PC-3 (cell line): ENCODE results near the gene CSRNP3. TPM values are rescaled to one million over a fixed set of nuclear protein-coding genes. Genes with fewer than 3 reads are reported as not detected.

ENCODE experiments used
- ATAC-seq: fragments of 200-7000 bp; cut with Tn5 transposase; 2 replicates; pipeline ENCODE4 v1.9.1; 2020; ENCODE audit warnings: mild to moderate bottlenecking, moderate library complexity
- BruUV-seq: library from RNA; stranded (reverse); fragments of 400-500 nt; replicated peaks from 2 replicates; lab custom pipeline; 2021; lab: Mats Ljungman, UMichigan
- CTCF ChIA-PET: fragments of 300-600 bp; sonication (Branson Sonifier 250); formaldehyde crosslinking; loops from one replicate; lab custom pipeline; 2022; ENCODE audit warnings: antibody characterized with exemption; lab: Charles Lee
- POLR2A ChIA-PET: fragments of 300-600 bp; sonication (Branson Sonifier 250); formaldehyde crosslinking; loops from one replicate; lab custom pipeline; 2022; ENCODE audit warnings: antibody characterized with exemption; ENCODE audit not compliant: unreplicated experiment; lab: Charles Lee
- DNase-seq: peaks from one replicate; pipeline ENCODE4 v3.0.0-alpha.2; 2015
- H2AFZ ChIP-seq: fragments of 300-600 bp; sonication (generic); 2 replicates; pipeline ENCODE4 v1.6.0; 2016; ENCODE audit warnings: antibody characterized with exemption, low read length
- H3F3A ChIP-seq: fragments of 300-600 bp; sonication (generic); one replicate; pipeline ENCODE4 v1.6.0; 2017; ENCODE audit warnings: antibody characterized with exemption, low read length, control low read depth, mild to moderate bottlenecking; ENCODE audit not compliant: unreplicated experiment
- H3K27ac ChIP-seq: fragments of 300-600 bp; sonication (generic); 2 replicates; pipeline ENCODE4 v1.5.1; 2016; ENCODE audit warnings: mild to moderate bottlenecking, low read length
- H3K27me3 ChIP-seq: fragments of 300-600 bp; sonication (generic); 2 replicates; pipeline ENCODE4 v1.6.1; 2016; ENCODE audit warnings: low read length, mixed read lengths
- H3K36me3 ChIP-seq: fragments of 300-600 bp; sonication (generic); 2 replicates; pipeline ENCODE4 v1.6.1; 2016; ENCODE audit warnings: low read depth, mixed run types, low read length, mixed read lengths
- H3K4me1 ChIP-seq: fragments of 300-600 bp; sonication (generic); 2 replicates; pipeline ENCODE4 v1.5.1; 2016; ENCODE audit warnings: low read length; ENCODE audit not compliant: insufficient read depth
- H3K4me2 ChIP-seq: fragments of 300-600 bp; sonication (generic); 2 replicates; pipeline ENCODE4 v1.6.0; 2016; ENCODE audit warnings: low read length
- H3K4me3 ChIP-seq: fragments of 300-600 bp; sonication (generic); 2 replicates; pipeline ENCODE4 v1.5.1; 2016; ENCODE audit warnings: mild to moderate bottlenecking, low read length, mixed read lengths
- H3K79me2 ChIP-seq: fragments of 300-600 bp; sonication (generic); 2 replicates; pipeline ENCODE4 v1.6.1; 2017; ENCODE audit warnings: low read length, mixed read lengths
- H3K9ac ChIP-seq: fragments of 300-600 bp; sonication (generic); 2 replicates; pipeline ENCODE4 v1.6.0; 2016; ENCODE audit warnings: mild to moderate bottlenecking, low read length
- H3K9me2 ChIP-seq: fragments of 300-600 bp; sonication (generic); replicated peaks from 2 replicates; pipeline ENCODE4 v1.6.1; 2016; ENCODE audit warnings: mixed run types, low read length, mixed read lengths
- H3K9me3 ChIP-seq: fragments of 300-600 bp; sonication (generic); 2 replicates; pipeline ENCODE4 v1.6.1; 2016; ENCODE audit warnings: low read length, mixed read lengths
- H4K20me1 ChIP-seq: fragments of 300-600 bp; sonication (generic); 2 replicates; pipeline ENCODE4 v1.6.1; 2016; ENCODE audit warnings: low read length, mixed read lengths
- EZH2 ChIP-seq: fragments of 300-600 bp; sonication (generic); IDR thresholded peaks from one replicate; pipeline ENCODE4 v1.6.1; 2017; ENCODE audit warnings: antibody characterized with exemption, mild to moderate bottlenecking, low read length; ENCODE audit not compliant: unreplicated experiment
- EZH2phosphoT487 ChIP-seq: fragments of 300-600 bp; sonication (generic); IDR thresholded peaks from 2 replicates; pipeline ENCODE4 v1.6.1; 2018; ENCODE audit warnings: mild to moderate bottlenecking, antibody characterized with exemption, low read length, borderline replicate concordance
- intact Hi-C: fragments of 100-400 bp; cut with micrococcal nuclease; formaldehyde crosslinking; loops from 2 replicates; pipeline ENCODE4 v1.9.0; 2023
- total RNA-seq: library from RNA; depleted of rRNA; stranded (reverse); fragments of >200 nt; gene quantifications from 2 replicates; pipeline ENCODE4 v1.2.3, GENCODE V29; 2014
- TF ChIP-seq, protein P1 (sequence below): fragments of 300-600 bp; sonication (generic); conservative IDR thresholded peaks from 2 replicates; pipeline ENCODE4 v1.5.1; 2017; ENCODE audit warnings: antibody characterized with exemption, low read depth, mild to moderate bottlenecking, low read length

Gene CSRNP3
- total RNA-seq, 1 experiment from 2014 or later = 2.2 TPM

DNA sequence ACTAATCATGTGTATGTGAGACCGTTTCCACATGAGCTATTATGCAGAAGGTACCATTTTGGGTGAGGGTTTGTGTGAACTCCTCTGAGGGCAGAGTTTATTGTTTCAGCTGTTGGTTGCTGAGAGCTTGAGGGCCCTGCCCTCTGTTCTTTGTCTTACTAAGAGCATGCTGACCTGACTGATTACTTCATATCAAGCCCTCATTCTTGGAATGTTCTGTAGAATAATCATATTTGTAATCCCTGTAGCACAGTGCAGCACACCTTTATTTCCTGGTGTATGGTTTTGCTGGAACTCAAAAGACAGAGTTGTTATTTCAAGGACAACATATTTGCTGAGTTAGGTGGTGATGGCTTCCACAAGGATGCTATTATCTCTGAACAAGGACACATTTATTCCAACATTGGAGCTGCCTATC is 206.1 kb downstream of the CSRNP3 start:
- BruUV-seq = no TSS peak
- intact Hi-C loops = no loop called here
- no peak overlapping the region for H2AFZ ChIP-seq
- POLR2A ChIA-PET = no interaction called here
- H3K27me3 ChIP-seq = no peaks in the 10 kb centered on the region
- H3F3A ChIP-seq = no peaks in the 10 kb centered on the region
- H3K4me3 ChIP-seq = no peak overlapping the region
- H3K9me3 ChIP-seq = no peaks in the 10 kb centered on the region
- H3K79me2 ChIP-seq = no peaks in the 10 kb centered on the region
- no peaks in the 10 kb centered on the region for H3K4me1 ChIP-seq
- ATAC-seq (no peak; the same call in 1 of the 2 replicates), DNase-seq (no peak)
- TF ChIP-seq, protein P1, sequence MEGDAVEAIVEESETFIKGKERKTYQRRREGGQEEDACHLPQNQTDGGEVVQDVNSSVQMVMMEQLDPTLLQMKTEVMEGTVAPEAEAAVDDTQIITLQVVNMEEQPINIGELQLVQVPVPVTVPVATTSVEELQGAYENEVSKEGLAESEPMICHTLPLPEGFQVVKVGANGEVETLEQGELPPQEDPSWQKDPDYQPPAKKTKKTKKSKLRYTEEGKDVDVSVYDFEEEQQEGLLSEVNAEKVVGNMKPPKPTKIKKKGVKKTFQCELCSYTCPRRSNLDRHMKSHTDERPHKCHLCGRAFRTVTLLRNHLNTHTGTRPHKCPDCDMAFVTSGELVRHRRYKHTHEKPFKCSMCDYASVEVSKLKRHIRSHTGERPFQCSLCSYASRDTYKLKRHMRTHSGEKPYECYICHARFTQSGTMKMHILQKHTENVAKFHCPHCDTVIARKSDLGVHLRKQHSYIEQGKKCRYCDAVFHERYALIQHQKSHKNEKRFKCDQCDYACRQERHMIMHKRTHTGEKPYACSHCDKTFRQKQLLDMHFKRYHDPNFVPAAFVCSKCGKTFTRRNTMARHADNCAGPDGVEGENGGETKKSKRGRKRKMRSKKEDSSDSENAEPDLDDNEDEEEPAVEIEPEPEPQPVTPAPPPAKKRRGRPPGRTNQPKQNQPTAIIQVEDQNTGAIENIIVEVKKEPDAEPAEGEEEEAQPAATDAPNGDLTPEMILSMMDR = no peak
- no peak for TF ChIP-seq EZH2
- no peak for TF ChIP-seq EZH2phosphoT487
- no peaks in the 10 kb centered on the region for H3K36me3 ChIP-seq
- no peak overlapping the region for H3K4me2 ChIP-seq
- no peak overlapping the region for H3K27ac ChIP-seq
- CTCF ChIA-PET = no interaction called here
- no peaks in the 10 kb centered on the region for H3K9me2 ChIP-seq
- no peak overlapping the region for H3K9ac ChIP-seq
- no peaks in the 10 kb centered on the region for H4K20me1 ChIP-seq

DNA sequence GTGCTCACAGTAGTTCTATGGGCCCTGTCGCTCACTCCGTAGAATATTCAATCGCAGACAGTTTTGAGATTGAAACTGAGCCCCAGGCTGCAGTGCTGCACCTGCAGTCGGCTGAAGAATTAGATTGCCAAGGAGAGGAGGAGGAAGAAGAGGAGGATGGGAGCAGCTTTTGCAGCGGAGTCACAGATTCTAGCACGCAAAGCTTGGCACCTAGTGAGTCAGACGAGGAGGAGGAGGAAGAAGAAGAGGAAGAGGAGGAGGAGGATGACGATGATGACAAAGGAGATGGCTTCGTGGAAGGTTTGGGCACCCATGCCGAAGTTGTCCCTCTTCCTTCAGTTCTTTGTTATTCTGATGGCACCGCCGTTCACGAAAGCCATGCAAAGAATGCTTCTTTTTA is 209.4 kb downstream of the CSRNP3 start:
- Histone ChIP-seq H3K4me3 (no peak overlapping the region), H3K9me2 (no peaks in the 10 kb centered on the region), H3K36me3 (no peaks in the 10 kb centered on the region), H3K27me3 (no peaks in the 10 kb centered on the region), H3K4me1 (no peaks in the 10 kb centered on the region), H4K20me1 (no peaks in the 10 kb centered on the region), H3K9me3 (no peaks in the 10 kb centered on the region), H3K27ac (no peak overlapping the region), H3F3A (no peaks in the 10 kb centered on the region), H3K4me2 (no peak overlapping the region), H3K79me2 (no peaks in the 10 kb centered on the region), H3K9ac (no peak overlapping the region), H2AFZ (no peak overlapping the region)
- intact Hi-C loops = no loop called here
- TF ChIP-seq EZH2phosphoT487 (no peak), EZH2 (no peak)
- TF ChIP-seq, protein P1 = no peak
- ATAC-seq (no peak), DNase-seq (no peak)
- BruUV-seq = no TSS peak
- ChIA-PET POLR2A (no interaction called here), CTCF (no interaction called here)

DNA sequence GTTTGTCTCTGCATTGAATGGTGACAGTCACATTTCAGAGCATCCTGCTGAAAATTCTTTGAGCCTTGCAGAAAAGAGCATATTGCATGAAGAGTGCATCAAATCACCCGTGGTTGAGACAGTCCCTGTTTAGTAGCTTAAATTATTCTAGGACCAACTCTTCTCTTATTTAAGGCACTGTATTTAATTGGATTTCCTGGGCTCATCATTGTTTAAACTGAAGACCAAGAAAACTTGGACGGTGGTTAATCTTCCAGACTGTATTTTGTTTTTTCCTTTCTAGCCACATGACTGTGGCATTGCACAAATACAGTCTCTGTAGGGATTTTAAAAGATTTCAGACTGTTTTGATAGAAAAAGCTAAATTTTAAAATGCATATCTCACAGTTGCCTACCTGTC is 210.1 kb downstream of the CSRNP3 start:
- DNase-seq = no peak
- Histone ChIP-seq H3K9me3 (no peaks in the 10 kb centered on the region), H3K4me3 (no peak overlapping the region), H3K9me2 (no peaks in the 10 kb centered on the region), H3K36me3 (no peaks in the 10 kb centered on the region), H3K4me1 (no peaks in the 10 kb centered on the region), H3F3A (no peaks in the 10 kb centered on the region), H3K27ac (no peak overlapping the region), H4K20me1 (no peaks in the 10 kb centered on the region), H2AFZ (no peak overlapping the region), H3K27me3 (no peaks in the 10 kb centered on the region), H3K4me2 (no peak overlapping the region), H3K79me2 (no peaks in the 10 kb centered on the region), H3K9ac (no peak overlapping the region)
- intact Hi-C loops = no loop called here
- POLR2A ChIA-PET = no interaction called here
- no peak for ATAC-seq
- no TSS peak for BruUV-seq
- TF ChIP-seq EZH2 (no peak), EZH2phosphoT487 (no peak)
- TF ChIP-seq, protein P1 = no peak
- CTCF ChIA-PET = no interaction called here
